SH-SY5Y (cell line): Measurements from ENCODE around the gene SPATS2L.

Experiments used
- GATA2 ChIP-seq: IDR thresholded peaks from 2 replicates; pipeline ENCODE4 v1.6.1; 2011; ENCODE audit warnings: mild to moderate bottlenecking, low read depth, low read length
- GATA3 ChIP-seq: IDR thresholded peaks from 2 replicates; pipeline ENCODE4 v1.6.1; 2011; ENCODE audit warnings: low read depth, mild to moderate bottlenecking, low read length, moderate library complexity

DNA sequence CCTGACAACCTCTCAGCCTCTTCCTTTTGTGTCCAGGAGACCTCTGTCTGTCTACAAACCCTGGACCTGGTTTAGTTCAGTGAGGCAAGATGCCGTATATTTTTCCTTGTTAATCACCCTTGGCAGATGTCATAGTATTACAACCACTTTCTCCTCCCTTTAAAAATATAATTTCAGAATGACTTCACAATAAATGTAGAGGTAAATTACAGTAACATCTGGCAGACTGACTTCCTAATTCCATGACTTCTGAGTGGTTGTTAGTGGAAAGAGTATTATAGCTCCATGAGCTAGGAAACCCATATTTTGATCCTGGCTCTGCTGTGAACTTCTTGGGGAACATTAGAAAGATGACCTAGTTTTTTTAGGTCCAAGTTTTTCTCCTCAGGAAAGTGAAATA lies 39.5 kb downstream of the SPATS2L start:
- no peak for TF ChIP-seq GATA3
- no peak for TF ChIP-seq GATA2
